T-cell (primary cell): ENCODE results near the gene NABP2. TPM values are rescaled to one million over a fixed set of nuclear protein-coding genes. Genes with fewer than 3 reads are reported as not detected.
"Not testable (repeated sequence)": the region's sequence is repeated elsewhere in the genome, so short reads cannot be mapped to it uniquely, and the experiment has no call there.

ENCODE experiments used
- ATAC-seq, 4 experiments: fragments of 200-7000 bp in 3 of 4; fragments of 150-1000 bp in 1 of 4; cut with Tn5 transposase; replicated peaks in 1 of 4; 1 replicate in 3 of 4; 2 replicates in 1 of 4; pipeline ENCODE4 v1.10.0; 2021; ENCODE audit warnings: moderate library complexity in 3 of 4, mild to moderate bottlenecking in 2 of 4, moderate number of reproducible peaks in 1 of 4
- CTCF ChIA-PET, 2 donors: fragments of 300-600 bp; sonication (Branson Sonifier 250); formaldehyde crosslinking; loops; one replicate each; lab custom pipeline; 2022; ENCODE audit warnings: antibody characterized with exemption in 2 of 2; lab: Charles Lee
- POLR2A ChIA-PET, 2 donors: fragments of 300-600 bp; sonication (Branson Sonifier 250); formaldehyde crosslinking; loops; one replicate each; lab custom pipeline; 2022; ENCODE audit warnings: antibody characterized with exemption in 2 of 2; lab: Charles Lee
- DNase-seq, 35 experiments: peaks; one replicate each; pipeline versions ENCODE4 v3.0.0 to v3.0.0-alpha.2; 2013 to 2023
- H3K27ac ChIP-seq: one replicate; pipeline ENCODE4 v1.5.1; 2013; ENCODE audit warnings: low read length
- H3K27me3 ChIP-seq, 2 experiments: replicated peaks in 1 of 2; 1 replicate in 1 of 2; 2 replicates in 1 of 2; pipeline versions ENCODE4 v1.6.1 to v1.7.0; 2013; ENCODE audit warnings: low read length in 1 of 2, mixed read lengths in 1 of 2; ENCODE audit not compliant: control insufficient read depth in 2 of 2, insufficient read depth in 2 of 2; ENCODE audit errors: extremely low read depth in 1 of 2
- H3K36me3 ChIP-seq, 2 donors: 1 replicate in 1 of 2; 2 replicates in 1 of 2; pipeline versions ENCODE4 v1.6.1 to v1.7.0; 2013; ENCODE audit warnings: low read length in 1 of 2; ENCODE audit not compliant: control insufficient read depth in 2 of 2, insufficient read depth in 1 of 2; ENCODE audit errors: extremely low read depth in 1 of 2
- H3K4me1 ChIP-seq, 2 experiments: 1 replicate in 1 of 2; 2 replicates in 1 of 2; pipeline versions ENCODE4 v1.6.1 to v1.7.0; 2013; ENCODE audit warnings: low read length in 2 of 2, mixed read lengths in 1 of 2; ENCODE audit not compliant: insufficient read depth in 2 of 2, control insufficient read depth in 1 of 2; ENCODE audit errors: extremely low read depth in 1 of 2
- H3K4me3 ChIP-seq, 2 donors: 1 replicate in 1 of 2; 2 replicates in 1 of 2; pipeline versions ENCODE4 v1.5.1 to v1.7.0; 2013; ENCODE audit warnings: mild to moderate bottlenecking in 2 of 2, low read length in 1 of 2, moderate library complexity in 1 of 2; ENCODE audit not compliant: control insufficient read depth in 1 of 2; ENCODE audit errors: extremely low read depth in 1 of 2
- H3K9me3 ChIP-seq: 2 replicates; pipeline ENCODE4 v1.7.0; 2013
- H3K27ac Mint-ChIP-seq, 2 donors: one replicate each; pipeline ENCODE4 v1.8.0; 2020 to 2021; ENCODE audit warnings: mild to moderate bottlenecking in 2 of 2, mixed read lengths in 2 of 2
- H3K27me3 Mint-ChIP-seq, 2 donors: one replicate each; pipeline ENCODE4 v1.8.0; 2021 to 2022; ENCODE audit warnings: mixed read lengths in 2 of 2
- H3K36me3 Mint-ChIP-seq: one replicate; pipeline ENCODE4 v1.8.0; 2021; ENCODE audit warnings: mixed read lengths
- H3K4me1 Mint-ChIP-seq, 3 donors: one replicate each; pipeline ENCODE4 v1.8.0; 2020 to 2022; ENCODE audit warnings: mixed read lengths in 3 of 3, mild to moderate bottlenecking in 1 of 3
- H3K4me3 Mint-ChIP-seq, 3 donors: one replicate each; pipeline ENCODE4 v1.8.0; 2020 to 2022; ENCODE audit warnings: mild to moderate bottlenecking in 3 of 3, mixed read lengths in 3 of 3, moderate library complexity in 3 of 3
- H3K9me3 Mint-ChIP-seq, 3 donors: one replicate each; pipeline ENCODE4 v1.8.0; 2020 to 2022; ENCODE audit warnings: mixed read lengths in 3 of 3
- WGBS: methylation state at CpG from one replicate; pipeline ENCODE4 v1.1.5; 2013; ENCODE audit warnings: missing lambda C conversion rate; ENCODE audit not compliant: insufficient coverage; 5-methylcytosine and 5-hydroxymethylcytosine counted together
- total RNA-seq, 35 experiments: library from RNA in 6 of 35; stranded (reverse) in 6 of 35; fragments of 120-200 nt in 1 of 35; gene quantifications; one replicate each; pipeline versions ENCODE4 v1.2.1 to v1.2.4 and lab custom pipeline; 2013 to 2026

Gene NABP2
- total RNA-seq, 5 donors from 2014 or later (not counting 1 experiment from before 2014, with no cell fraction given), result 11.8 to 19.1 (median 14.0) TPM

- peaks cover 18 to 21% (median 21%) of the 10 kb centered on the region in 3 donors for H3K4me1 Mint-ChIP-seq
- peaks cover 0 to 23% of the 10 kb centered on the region in 2 donors for H3K36me3 ChIP-seq
- WGBS, result under 1% methylated on average over 65 of the region's 68 CpGs
- ChIA-PET CTCF (interaction anchor here (0.6 to 2.5 kb wide), 15 partner anchors 9 to 1400 kb away, joined by 3 to 13 read pairs (median 3); partner anchors contain the start of genes ANKRD52 (in 1 of the 2), CS (in 1 of the 2), ESYT1 (in 1 of the 2) and PA2G4 (in 1 of the 2)), POLR2A (interaction anchor here in 1 of 2 donors (0.5 to 1.0 kb wide), 5 partner anchors 9 to 192 kb away, joined by 3 to 4 read pairs (median 3); partner anchors contain the start of genes ANKRD52 and RPL41)
- peak within 1 kb of the TSS; percentile 83 to 89 (median 89) for H3K4me3 Mint-ChIP-seq
- H3K27me3 ChIP-seq, result no peaks in the 10 kb centered on the region
- peak within 1 kb of the TSS; percentile 94 for H3K27ac ChIP-seq
- H3K4me3 ChIP-seq, result peak within 1 kb of the TSS; percentile 63 to 91
- no peaks in the 10 kb centered on the region for H3K9me3 Mint-ChIP-seq
- peaks cover 5 to 19% of the 10 kb centered on the region in 2 experiments for H3K4me1 ChIP-seq
- H3K27ac Mint-ChIP-seq, result peak within 1 kb of the TSS; percentile 97
- DNase-seq (peak; percentile 79 to 94 (median 88)), ATAC-seq (peak; percentile 87 to 92 (median 90))
- no peaks in the 10 kb centered on the region for H3K9me3 ChIP-seq
- peaks cover 12% of the 10 kb centered on the region for H3K36me3 Mint-ChIP-seq
- H3K27me3 Mint-ChIP-seq, result no peaks in the 10 kb centered on the region
Measured at GRCh38 chr12:56266693-56267442, 42.7 kb downstream of the NABP2 start, which contains the start of gene COQ10A. TSS of gene COQ10A (plus strand) at chr12:56266942. CDS start at chr12:56267119, 177 bp downstream.

- ChIA-PET CTCF (interaction anchor here (0.6 to 2.5 kb wide), 10 partner anchors 9 to 500 kb away, joined by 3 to 13 read pairs (median 3); partner anchors contain the start of genes ANKRD52 (in 1 of the 2), PA2G4 (in 1 of the 2), RNF41 (in 1 of the 2) and SMARCC2 (in 1 of the 2)), POLR2A (interaction anchor here in 1 of 2 donors (0.6 to 1.1 kb wide), 3 partner anchors 11 to 486 kb away, joined by 3 to 4 read pairs (median 3); no protein-coding TSS in a partner anchor)
- H3K9me3 Mint-ChIP-seq, result no peaks in the 10 kb centered on the region
- Histone ChIP-seq H3K36me3 (peaks cover 0 to 25% of the 10 kb centered on the region in 2 donors), H3K4me1 (peaks cover 5 to 19% of the 10 kb centered on the region in 2 experiments), H3K4me3 (peak overlapping the region; percentile 63 to 91), H3K27ac (peak overlapping the region; percentile 94), H3K9me3 (no peaks in the 10 kb centered on the region), H3K27me3 (no peaks in the 10 kb centered on the region)
- DNase-seq, result peak in 1 of 35 experiments; percentile 12
- peak overlapping the region; percentile 71 to 89 (median 89) for H3K4me3 Mint-ChIP-seq
- H3K27ac Mint-ChIP-seq, result peak overlapping the region; percentile 64 to 74
- 82% methylated on average over 9 of the region's 21 CpGs for WGBS
- no peak for ATAC-seq
- H3K36me3 Mint-ChIP-seq, result peaks cover 13% of the 10 kb centered on the region
- no peaks in the 10 kb centered on the region for H3K27me3 Mint-ChIP-seq
- peaks cover 17 to 21% (median 21%) of the 10 kb centered on the region in 3 donors for H3K4me1 Mint-ChIP-seq
Measured at GRCh38 chr12:56267443-56268071, 43.4 kb downstream of the NABP2 start.

- H3K27ac Mint-ChIP-seq, result no peak overlapping the region
- no peaks in the 10 kb centered on the region for H3K27me3 Mint-ChIP-seq
Measured at GRCh38 chr12:56271031-56271430, 46.9 kb downstream of the NABP2 start.

GRCh38 chr12:56272468-56272867 lies 48.3 kb downstream of the NABP2 start:
- Mint-ChIP-seq H3K27ac (peak overlapping the region in 1 of 2 donors; percentile 59), H3K36me3 (peaks cover 40% of the 10 kb centered on the region)
- H3K27ac ChIP-seq, H3K4me3 ChIP-seq, ATAC-seq, H3K9me3 Mint-ChIP-seq, DNase-seq, H3K27me3 Mint-ChIP-seq, POLR2A ChIA-PET, H3K9me3 ChIP-seq, H3K4me1 ChIP-seq, H3K27me3 ChIP-seq, CTCF ChIA-PET, H3K4me3 Mint-ChIP-seq, H3K4me1 Mint-ChIP-seq: not testable (repeated sequence)
- peaks cover 25 to 60% of the 10 kb centered on the region in 2 donors for H3K36me3 ChIP-seq
- no CpG with 5 or more reads among the region's 2 CpGs for WGBS

More at GRCh38 chr12:56271031-56271430, 46.9 kb downstream of the NABP2 start:
- DNase-seq (peak in 1 of 35 experiments; percentile 33), ATAC-seq (no peak)
- Mint-ChIP-seq H3K36me3 (peaks cover 37% of the 10 kb centered on the region), H3K9me3 (no peaks in the 10 kb centered on the region), H3K4me1 (peaks cover 15 to 21% (median 18%) of the 10 kb centered on the region in 3 donors), H3K4me3 (no peak overlapping the region)
- ChIA-PET CTCF (no interaction called here), POLR2A (no interaction called here)
- H3K27ac ChIP-seq, result no peak overlapping the region
- H3K27me3 ChIP-seq, result no peaks in the 10 kb centered on the region
- no CpG with 5 or more reads among the region's 1 CpG for WGBS
- H3K36me3 ChIP-seq, result peaks cover 25 to 56% of the 10 kb centered on the region in 2 donors
- H3K4me1 ChIP-seq, result peaks cover 5 to 14% of the 10 kb centered on the region in 2 experiments
- no peak overlapping the region for H3K4me3 ChIP-seq
- H3K9me3 ChIP-seq, result no peaks in the 10 kb centered on the region

GRCh38 chr12:56274299-56274698 lies 50.2 kb downstream of the NABP2 start:
- no peak for ATAC-seq
- CTCF ChIA-PET, result interaction anchor here in 1 of 2 donors (0.6 kb wide), 1 partner anchor 21 kb away, joined by 7 read pairs; no protein-coding TSS in a partner anchor
- Histone ChIP-seq H3K27ac (no peak overlapping the region), H3K27me3 (no peaks in the 10 kb centered on the region), H3K4me1 (no peaks in the 10 kb centered on the region), H3K9me3 (no peaks in the 10 kb centered on the region), H3K4me3 (no peak overlapping the region), H3K36me3 (peaks cover 25 to 77% of the 10 kb centered on the region in 2 donors)
- no peak overlapping the region for H3K27ac Mint-ChIP-seq
- no CpG with 5 or more reads among the region's 2 CpGs for WGBS
- H3K9me3 Mint-ChIP-seq, result no peaks in the 10 kb centered on the region
- no peaks in the 10 kb centered on the region for H3K4me1 Mint-ChIP-seq
- POLR2A ChIA-PET, result no interaction called here
- DNase-seq, result no peak
- H3K36me3 Mint-ChIP-seq, result peaks cover 45% of the 10 kb centered on the region
- no peaks in the 10 kb centered on the region for H3K27me3 Mint-ChIP-seq
- H3K4me3 Mint-ChIP-seq, result no peak overlapping the region

GRCh38 chr12:56278905-56279304 lies 54.8 kb downstream of the NABP2 start:
- ATAC-seq, result no peak
- CTCF ChIA-PET, result interaction anchor here (0.5 to 1.1 kb wide), 2 partner anchors 10 to 182 kb away, joined by 4 read pairs; no protein-coding TSS in a partner anchor
- Mint-ChIP-seq H3K27me3 (no peaks in the 10 kb centered on the region), H3K4me1 (no peaks in the 10 kb centered on the region), H3K27ac (no peak overlapping the region), H3K9me3 (no peaks in the 10 kb centered on the region), H3K4me3 (no peak overlapping the region), H3K36me3 (peaks cover 49% of the 10 kb centered on the region)
- Histone ChIP-seq H3K27me3 (no peaks in the 10 kb centered on the region), H3K36me3 (peaks cover 34 to 77% of the 10 kb centered on the region in 2 donors), H3K27ac (no peak overlapping the region), H3K9me3 (no peaks in the 10 kb centered on the region), H3K4me3 (no peak overlapping the region), H3K4me1 (no peaks in the 10 kb centered on the region)
- POLR2A ChIA-PET, result interaction anchor here in 1 of 2 donors (0.6 kb wide), 2 partner anchors 24 to 31 kb away, joined by 3 to 4 read pairs; no protein-coding TSS in a partner anchor
- 90% methylated on average over 1 of the region's 3 CpGs for WGBS
- DNase-seq, result no peak
